ENCODE data around the gene STXBP3.

Gene STXBP3

GRCh38 chr1:108706643-108707042 lies 39.8 kb upstream of the STXBP3 start:
- no peak for DNase-seq (ENCODE audit: low spot score)
- TF ChIP-seq, protein P1, sequence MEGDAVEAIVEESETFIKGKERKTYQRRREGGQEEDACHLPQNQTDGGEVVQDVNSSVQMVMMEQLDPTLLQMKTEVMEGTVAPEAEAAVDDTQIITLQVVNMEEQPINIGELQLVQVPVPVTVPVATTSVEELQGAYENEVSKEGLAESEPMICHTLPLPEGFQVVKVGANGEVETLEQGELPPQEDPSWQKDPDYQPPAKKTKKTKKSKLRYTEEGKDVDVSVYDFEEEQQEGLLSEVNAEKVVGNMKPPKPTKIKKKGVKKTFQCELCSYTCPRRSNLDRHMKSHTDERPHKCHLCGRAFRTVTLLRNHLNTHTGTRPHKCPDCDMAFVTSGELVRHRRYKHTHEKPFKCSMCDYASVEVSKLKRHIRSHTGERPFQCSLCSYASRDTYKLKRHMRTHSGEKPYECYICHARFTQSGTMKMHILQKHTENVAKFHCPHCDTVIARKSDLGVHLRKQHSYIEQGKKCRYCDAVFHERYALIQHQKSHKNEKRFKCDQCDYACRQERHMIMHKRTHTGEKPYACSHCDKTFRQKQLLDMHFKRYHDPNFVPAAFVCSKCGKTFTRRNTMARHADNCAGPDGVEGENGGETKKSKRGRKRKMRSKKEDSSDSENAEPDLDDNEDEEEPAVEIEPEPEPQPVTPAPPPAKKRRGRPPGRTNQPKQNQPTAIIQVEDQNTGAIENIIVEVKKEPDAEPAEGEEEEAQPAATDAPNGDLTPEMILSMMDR (IDR thresholded peaks at IDR 0.05; ENCODE audit: extremely low read depth, insufficient read depth, missing control alignments) = no peak
- in situ Hi-C loops (cut with MboI; ENCODE audit: low pct_unique_long_range_greater_than_20kb, low sequenced_read_pairs, unreplicated experiment) = no loop called here

- TF ChIP-seq, protein P1 (IDR thresholded peaks at IDR 0.05; ENCODE audit: extremely low read depth, insufficient read depth, missing control alignments) = peak; percentile 41
- DNase-seq (ENCODE audit: low spot score) = peak; percentile 22
- in situ Hi-C loops (cut with MboI; ENCODE audit: low pct_unique_long_range_greater_than_20kb, low sequenced_read_pairs, unreplicated experiment) = no loop called here
Observed at GRCh38 chr1:108708691-108709660, 37.5 kb upstream of the STXBP3 start.

DNA sequence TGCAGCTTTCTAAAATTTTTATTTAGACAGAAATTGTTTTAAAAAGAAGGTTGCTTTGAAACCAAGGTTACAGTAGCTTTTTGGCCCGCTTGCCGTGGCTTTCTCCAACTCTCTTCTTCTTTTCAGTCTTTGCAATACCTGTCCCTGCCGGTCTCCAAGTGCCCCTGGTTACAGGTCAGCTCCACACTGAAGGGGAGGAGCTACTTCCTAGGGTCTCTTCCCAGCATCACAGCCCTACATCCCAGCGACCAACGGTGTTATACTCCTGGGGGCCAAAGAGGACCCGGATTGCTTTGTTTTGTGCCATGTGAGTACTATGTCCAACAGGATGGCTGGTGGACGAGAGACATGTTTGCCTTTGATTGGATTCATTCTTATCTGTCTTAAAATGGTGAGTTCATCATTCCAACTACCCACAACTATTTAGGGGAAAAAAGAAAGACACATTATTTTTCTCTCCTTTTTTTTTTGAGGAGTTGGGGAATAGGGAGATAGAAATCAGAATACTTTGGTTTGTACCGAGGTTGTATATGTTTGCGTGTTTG lies 33.8 kb upstream of the STXBP3 start, which contains the start of gene FNDC7:
Gene FNDC7, plus strand, starts transcription at position 303 of the 545 bp plus-strand sequence. Its CDS starts 26 bp downstream, at position 329.
- in situ Hi-C loops (cut with MboI; ENCODE audit: low pct_unique_long_range_greater_than_20kb, low sequenced_read_pairs, unreplicated experiment) = no loop called here
- TF ChIP-seq, protein P1 (IDR thresholded peaks at IDR 0.05; ENCODE audit: extremely low read depth, insufficient read depth, missing control alignments) = no peak
- DNase-seq (ENCODE audit: low spot score) = no peak

- no peak for DNase-seq (ENCODE audit: low spot score)
- in situ Hi-C loops (cut with MboI; ENCODE audit: low pct_unique_long_range_greater_than_20kb, low sequenced_read_pairs, unreplicated experiment) = no loop called here
- TF ChIP-seq, protein P1 (IDR thresholded peaks at IDR 0.05; ENCODE audit: extremely low read depth, insufficient read depth, missing control alignments) = no peak
Observed at GRCh38 chr1:108715932-108716331, 30.5 kb upstream of the STXBP3 start.

DNA sequence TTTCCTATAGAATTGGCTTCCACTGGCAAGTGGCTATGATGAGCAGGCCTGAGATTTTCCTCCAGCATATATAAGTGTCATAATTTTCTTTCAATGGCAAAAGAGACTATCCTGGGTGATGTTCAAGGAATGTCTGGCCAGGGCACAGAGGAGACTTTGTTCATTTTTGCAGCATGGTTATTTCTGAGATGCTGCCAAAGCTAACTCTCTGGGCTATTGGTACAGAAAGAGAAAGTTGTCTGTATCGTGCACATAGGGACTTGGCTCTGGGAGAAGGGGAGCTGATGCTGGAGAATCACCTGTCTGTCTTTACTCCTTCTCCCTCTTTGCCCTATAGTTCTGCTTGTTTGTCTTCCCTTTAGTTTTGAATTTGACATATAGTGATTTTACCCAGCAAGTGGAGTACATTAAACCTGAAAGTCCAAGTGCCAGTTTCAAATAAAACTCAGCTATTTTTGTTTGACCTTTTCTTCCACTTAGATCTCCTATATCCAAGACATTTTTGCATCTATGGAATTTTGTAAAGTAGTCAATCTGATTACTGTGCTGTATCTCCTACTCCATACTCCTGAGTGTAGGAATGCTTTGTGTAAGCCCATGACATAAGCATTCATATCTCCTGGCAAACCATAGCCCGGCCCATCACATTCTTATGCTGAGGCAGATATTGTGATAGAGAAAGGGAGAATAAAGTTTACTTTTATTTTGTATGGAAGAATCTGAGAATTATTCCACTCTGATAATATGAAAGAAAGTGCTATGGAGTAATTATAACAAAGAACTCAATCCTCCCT lies 29.8 kb upstream of the STXBP3 start:
- in situ Hi-C loops (cut with MboI; ENCODE audit: low pct_unique_long_range_greater_than_20kb, low sequenced_read_pairs, unreplicated experiment) = no loop called here
- TF ChIP-seq, protein P1 (IDR thresholded peaks at IDR 0.05; ENCODE audit: extremely low read depth, insufficient read depth, missing control alignments) = no peak

GRCh38 chr1:108717774-108718316 lies 28.6 kb upstream of the STXBP3 start:
- DNase-seq (ENCODE audit: low spot score) = no peak
- in situ Hi-C loops (cut with MboI; ENCODE audit: low pct_unique_long_range_greater_than_20kb, low sequenced_read_pairs, unreplicated experiment) = no loop called here
- TF ChIP-seq, protein P1 (IDR thresholded peaks at IDR 0.05; ENCODE audit: extremely low read depth, insufficient read depth, missing control alignments) = no peak

More for the DNA sequence above, 29.8 kb upstream of the STXBP3 start:
- DNase-seq (ENCODE audit: low spot score) = no peak
